GM18858 (cell line): Measurements from ENCODE around the gene EIF3C.
"Not testable (repeated sequence)": the region's sequence is repeated elsewhere in the genome, so short reads cannot be mapped to it uniquely, and the experiment has no call there.

Experiments used
- ATAC-seq: cut with Tn5 transposase; IDR thresholded peaks from one replicate; pipeline ENCODE4 v1.9.1; 2021; ENCODE audit not compliant: unreplicated experiment

The EIF3C gene, protein sequence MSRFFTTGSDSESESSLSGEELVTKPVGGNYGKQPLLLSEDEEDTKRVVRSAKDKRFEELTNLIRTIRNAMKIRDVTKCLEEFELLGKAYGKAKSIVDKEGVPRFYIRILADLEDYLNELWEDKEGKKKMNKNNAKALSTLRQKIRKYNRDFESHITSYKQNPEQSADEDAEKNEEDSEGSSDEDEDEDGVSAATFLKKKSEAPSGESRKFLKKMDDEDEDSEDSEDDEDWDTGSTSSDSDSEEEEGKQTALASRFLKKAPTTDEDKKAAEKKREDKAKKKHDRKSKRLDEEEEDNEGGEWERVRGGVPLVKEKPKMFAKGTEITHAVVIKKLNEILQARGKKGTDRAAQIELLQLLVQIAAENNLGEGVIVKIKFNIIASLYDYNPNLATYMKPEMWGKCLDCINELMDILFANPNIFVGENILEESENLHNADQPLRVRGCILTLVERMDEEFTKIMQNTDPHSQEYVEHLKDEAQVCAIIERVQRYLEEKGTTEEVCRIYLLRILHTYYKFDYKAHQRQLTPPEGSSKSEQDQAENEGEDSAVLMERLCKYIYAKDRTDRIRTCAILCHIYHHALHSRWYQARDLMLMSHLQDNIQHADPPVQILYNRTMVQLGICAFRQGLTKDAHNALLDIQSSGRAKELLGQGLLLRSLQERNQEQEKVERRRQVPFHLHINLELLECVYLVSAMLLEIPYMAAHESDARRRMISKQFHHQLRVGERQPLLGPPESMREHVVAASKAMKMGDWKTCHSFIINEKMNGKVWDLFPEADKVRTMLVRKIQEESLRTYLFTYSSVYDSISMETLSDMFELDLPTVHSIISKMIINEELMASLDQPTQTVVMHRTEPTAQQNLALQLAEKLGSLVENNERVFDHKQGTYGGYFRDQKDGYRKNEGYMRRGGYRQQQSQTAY

GRCh38 chr16:28711220-28712083 is at the start of gene EIF3C:
Gene EIF3C (plus strand): TSS chr16:28711464. CDS start chr16:28711687, 223 bp downstream.
- peak; percentile 96 for ATAC-seq

DNA sequence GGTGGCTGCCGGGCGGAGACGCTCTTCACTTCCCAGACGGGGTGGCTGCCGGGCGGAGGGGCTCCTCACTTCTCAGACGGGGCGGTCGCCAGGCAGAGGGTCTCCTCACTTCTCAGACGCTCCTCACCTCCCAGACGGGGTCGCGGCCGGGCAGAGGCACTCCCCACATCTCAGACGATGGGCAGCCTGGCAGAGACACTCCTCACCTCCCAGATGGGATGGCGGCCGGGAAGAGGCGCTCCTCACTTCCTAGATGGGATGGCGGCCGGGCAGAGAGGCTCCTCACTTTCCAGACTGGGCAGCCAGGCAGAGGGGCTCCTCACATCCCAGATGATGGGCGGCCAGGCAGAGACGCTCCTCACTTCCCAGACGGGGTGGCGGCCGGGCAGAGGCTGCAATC is 45.0 kb upstream of the EIF3C start:
- ATAC-seq = not testable (repeated sequence)

DNA sequence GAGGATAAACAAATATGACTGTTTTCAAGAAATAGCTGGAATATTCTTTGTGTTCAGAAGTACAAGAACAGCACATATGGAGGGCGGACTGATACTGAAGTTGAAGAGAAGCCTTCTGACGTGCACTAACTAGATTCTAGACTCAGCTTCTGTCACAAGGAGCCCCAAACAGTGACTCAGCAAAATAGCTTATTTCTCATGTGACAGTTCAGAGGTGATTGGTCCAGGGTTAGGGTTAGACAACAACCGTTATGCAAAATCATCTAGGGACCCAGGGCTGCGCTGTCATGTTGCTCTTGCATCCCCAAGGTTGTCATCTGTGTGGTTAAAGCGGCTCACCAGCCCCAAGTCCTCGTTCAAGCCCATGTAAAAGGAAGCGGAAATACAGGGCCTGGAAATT is 43.8 kb upstream of the EIF3C start:
- not testable (repeated sequence) for ATAC-seq

DNA sequence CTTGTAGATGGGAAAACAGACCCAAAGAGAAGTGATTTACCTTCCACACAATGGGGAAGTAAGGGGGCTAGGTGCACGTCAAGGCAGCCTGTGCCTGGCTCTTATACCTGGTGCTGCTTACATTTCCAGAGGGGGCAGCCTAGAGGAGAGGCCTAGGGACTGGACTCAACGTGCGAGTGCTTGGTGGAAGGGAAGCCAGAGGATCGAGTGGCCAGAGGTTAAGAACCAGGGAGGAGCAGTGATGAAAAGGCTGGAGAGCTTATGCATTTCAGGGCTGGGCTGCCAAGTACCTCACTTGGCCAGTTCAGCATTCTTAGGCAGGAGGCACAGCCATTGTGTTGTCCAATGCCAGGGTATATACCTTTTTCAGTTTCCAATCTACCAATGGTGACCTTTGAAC is 43.1 kb upstream of the EIF3C start:
- not testable (repeated sequence) for ATAC-seq

DNA sequence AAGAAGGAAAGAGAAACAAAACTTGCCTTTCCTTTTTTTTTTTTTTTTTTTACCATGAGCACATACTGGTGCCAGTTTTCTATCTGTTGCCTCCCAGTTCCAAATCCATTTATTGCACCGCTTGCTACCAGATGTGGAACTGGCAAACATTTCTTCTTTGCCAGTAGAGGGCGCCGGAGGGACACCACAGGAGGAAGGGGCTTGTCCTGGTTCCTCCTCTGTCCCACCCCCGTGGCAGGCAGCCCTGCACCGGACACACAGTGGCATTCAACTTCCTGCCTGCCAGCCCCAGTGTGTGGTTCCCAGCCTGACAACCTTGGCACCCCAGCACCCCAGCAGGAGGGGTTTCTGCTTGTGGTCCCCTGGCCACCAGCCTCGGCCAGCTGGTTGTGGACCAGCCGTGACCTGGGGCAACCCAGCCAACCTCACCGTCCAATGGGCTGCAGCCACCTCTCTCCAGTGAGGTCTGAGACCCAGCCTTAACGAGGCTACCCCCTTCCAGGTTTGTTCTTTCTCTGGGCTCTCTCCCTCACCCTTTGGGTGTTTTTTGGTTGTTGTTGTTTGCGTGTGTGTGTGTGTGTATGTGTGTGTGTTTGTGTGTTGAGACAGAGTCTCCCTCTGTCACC is 22.8 kb upstream of the EIF3C start:
- ATAC-seq = not testable (repeated sequence)

DNA sequence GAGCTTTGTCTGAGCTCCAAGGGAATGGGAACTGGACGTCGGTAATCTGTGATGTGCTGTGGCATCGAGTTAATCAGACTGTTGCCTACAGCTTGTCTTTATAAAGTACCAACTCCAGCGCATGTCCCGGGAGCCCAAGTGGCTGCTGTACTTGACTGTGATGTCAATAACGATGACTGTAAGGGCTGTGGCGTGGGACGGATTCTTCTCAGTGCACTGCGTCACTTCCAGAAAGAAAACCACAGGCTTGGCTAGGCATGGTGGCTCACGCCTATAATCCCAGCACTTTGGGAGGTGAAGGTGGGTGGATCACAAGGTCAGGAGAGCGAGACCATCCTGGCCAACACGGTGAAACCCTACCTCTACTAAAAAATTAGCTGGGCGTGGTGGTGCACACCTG is 21.8 kb upstream of the EIF3C start:
- ATAC-seq = not testable (repeated sequence)

DNA sequence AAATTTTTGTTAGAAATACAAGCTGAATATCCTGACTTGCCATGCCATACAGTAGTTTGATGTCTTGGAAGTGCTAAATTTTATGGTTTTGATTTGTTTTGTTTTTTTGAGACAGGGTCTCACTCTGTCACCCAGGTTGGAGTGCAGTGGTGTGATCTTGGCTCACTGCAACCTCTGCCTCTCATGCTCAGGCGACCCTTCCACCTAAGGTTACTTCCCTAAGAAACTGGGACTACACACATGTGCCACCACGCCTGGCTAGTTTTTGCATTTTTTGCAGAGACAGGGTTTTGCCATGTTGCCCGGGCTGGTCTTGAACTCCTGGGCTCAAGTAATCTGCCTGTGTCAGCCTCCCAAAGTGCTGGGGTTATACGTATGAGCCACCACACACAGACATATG is 19.5 kb upstream of the EIF3C start:
- ATAC-seq = not testable (repeated sequence)

DNA sequence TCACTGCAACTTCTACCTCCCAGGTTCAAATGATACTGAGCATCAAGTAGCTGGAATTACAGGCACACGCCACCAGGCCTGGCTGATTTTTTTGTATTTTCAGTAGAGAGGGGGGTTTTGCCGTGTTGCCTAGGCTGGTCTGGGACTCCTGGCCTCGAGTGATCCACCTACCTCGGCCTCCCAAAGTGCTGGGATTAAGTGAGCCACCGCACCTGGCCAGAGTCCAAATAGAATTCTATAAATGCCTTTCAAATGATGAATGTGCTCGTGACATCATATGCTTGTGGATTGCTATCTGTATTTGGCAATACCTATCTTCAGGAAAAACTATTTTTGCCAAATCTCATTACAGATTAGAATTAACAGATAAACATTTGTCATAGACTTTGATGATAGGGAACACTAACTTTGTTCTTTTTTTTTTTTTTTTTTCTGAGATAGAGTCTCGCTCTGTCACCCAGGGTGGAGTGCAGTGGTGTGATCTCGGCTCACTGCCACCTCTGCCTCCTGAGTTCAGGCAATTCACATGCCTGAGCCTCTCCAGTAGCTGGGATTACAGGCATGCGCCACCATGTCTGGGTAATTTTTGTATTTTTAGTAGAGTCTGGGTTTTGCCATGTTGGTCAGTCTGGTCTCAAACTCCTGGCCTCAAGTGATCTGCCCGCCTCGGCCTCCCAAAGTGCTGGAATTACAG is 17.9 kb upstream of the EIF3C start:
- ATAC-seq = not testable (repeated sequence)

GRCh38 chr16:28699792-28700191 is 11.5 kb upstream of the EIF3C start:
- ATAC-seq = not testable (repeated sequence)

DNA sequence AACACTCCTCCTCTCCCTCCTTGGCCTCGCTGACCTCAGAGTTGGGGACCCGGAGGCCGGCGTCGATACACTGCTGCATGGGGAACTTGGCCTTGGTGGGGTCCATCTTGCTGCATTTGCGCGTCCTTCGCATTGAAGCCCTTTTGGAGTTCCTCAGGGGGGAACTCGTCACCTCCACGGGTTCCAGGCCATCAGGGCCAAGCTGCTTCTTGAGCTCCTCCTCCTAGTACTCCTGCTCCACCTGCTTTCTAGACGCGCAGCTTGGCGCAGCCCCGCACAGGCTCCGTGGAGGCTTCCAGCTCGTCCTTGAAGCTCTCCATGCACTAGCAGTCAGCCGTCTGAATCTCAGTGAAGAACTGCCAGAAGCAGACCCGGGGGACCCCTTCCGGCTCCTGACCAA is 10.9 kb upstream of the EIF3C start:
- not testable (repeated sequence) for ATAC-seq

DNA sequence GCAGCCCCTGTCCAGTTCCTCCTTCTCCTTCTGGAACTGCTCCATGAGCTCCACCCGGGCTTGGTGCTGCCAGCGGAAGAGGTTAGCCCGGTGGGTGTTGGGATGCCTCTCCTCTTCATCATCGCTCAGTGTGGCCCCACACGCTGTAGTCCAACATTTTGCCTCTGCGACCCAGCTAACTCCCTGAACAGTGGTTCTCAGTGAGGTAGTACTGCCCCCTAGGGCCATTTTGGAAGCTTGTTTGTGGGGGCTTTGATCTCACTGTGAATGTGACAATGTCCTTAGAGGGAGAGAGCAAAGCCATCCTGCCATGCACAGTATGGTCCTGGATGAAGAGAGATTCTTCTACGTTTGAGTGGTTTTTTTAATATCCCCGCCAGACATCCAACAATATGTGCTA is 9.9 kb upstream of the EIF3C start:
- ATAC-seq = not testable (repeated sequence)

- not testable (repeated sequence) for ATAC-seq
These were observed 7.0 kb upstream of the EIF3C start for GRCh38 chr16:28704246-28704645.

GRCh38 chr16:28722852-28723650 is 11.8 kb downstream of the EIF3C start:
- ATAC-seq = not testable (repeated sequence)

- not testable (repeated sequence) for ATAC-seq
These were observed 20.0 kb downstream of the EIF3C start for GRCh38 chr16:28731253-28731652.

GRCh38 chr16:28732455-28733124 is 21.3 kb downstream of the EIF3C start:
- not testable (repeated sequence) for ATAC-seq

DNA sequence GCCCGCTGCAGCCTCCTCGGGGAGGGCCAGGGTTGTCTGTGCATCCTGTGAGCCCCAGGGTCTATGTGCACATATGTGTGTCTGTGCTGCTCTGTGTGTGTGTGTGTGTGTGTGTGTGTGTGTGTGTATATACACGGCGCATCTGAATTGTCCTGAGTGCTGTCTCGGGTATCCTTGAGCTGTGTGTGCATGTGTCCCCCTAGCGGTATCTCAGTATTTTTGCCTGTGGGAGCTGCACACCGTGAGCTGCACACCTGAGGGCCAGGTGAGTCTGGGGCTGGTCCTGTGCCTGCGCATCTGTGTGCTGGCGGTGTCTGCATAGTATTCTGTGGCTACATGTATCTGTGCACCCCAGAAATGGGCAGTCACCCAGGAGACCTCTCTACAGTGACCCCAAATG is 28.5 kb downstream of the EIF3C start:
- ATAC-seq = not testable (repeated sequence)

DNA sequence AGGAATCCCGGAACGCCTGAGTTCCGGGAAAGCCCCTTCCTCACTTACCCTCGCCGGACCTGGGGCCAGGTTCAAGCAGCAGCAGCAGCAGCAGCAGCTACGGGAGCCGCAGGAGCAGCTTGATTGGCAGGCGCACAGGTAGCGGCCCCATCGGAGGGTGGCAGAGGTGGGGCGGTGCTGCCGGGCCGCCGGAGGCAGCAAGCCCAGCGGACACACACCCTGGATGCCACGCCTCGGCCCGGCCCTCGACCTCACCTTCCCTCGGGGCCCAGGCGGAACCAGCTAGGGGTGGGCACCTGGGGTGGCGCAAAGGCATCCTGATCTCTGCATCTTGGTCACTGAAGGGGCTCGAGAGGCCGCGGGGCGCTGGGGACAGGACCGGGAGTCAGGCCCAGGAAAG is 29.4 kb downstream of the EIF3C start:
- ATAC-seq = not testable (repeated sequence)

GRCh38 chr16:28741295-28741694 is 30.0 kb downstream of the EIF3C start:
- not testable (repeated sequence) for ATAC-seq
